HepG2 (cell line): ENCODE results near the gene ELAC1. TPM values are rescaled to one million over a fixed set of nuclear protein-coding genes. Genes with fewer than 3 reads are reported as not detected.

Source experiments
- AGO2 ChIP-seq: fragments of 200-400 bp; formaldehyde crosslinking; optimal IDR thresholded peaks from 2 replicates; pipeline ENCODE3; 2017; ENCODE audit warnings: mild to moderate bottlenecking, low read depth, low read length, moderate library complexity
- ATF7-NPFF ChIP-seq: sonication (generic); formaldehyde crosslinking; IDR thresholded peaks from 2 replicates; pipeline ENCODE4 v1.8.1; 2023; ENCODE audit warnings: mild to moderate bottlenecking, low read depth, missing genetic modification reagents, moderate library complexity
- DDIT3 ChIP-seq: sonication (generic); formaldehyde crosslinking; IDR thresholded peaks from 2 replicates; pipeline ENCODE4 v1.4.0; 2020; ENCODE audit warnings: mild to moderate bottlenecking, missing genetic modification reagents
- ELF3 ChIP-seq: IDR thresholded peaks from 2 replicates; pipeline ENCODE4 v1.6.1; 2016; ENCODE audit warnings: missing genetic modification reagents, missing compliant biosample characterization
- FOXC1 ChIP-seq: sonication (generic); formaldehyde crosslinking; IDR thresholded peaks from 2 replicates; pipeline ENCODE4 v1.8.0; 2022; ENCODE audit warnings: mild to moderate bottlenecking, missing genetic modification reagents, borderline replicate concordance
- FOXK2 ChIP-seq: fragments of 450-650 bp; IDR thresholded peaks from 2 replicates; pipeline ENCODE4 v1.6.1; 2016
- JUN ChIP-seq: sonication (generic); formaldehyde crosslinking; IDR thresholded peaks from 2 replicates; pipeline ENCODE4 v1.4.0; 2020; ENCODE audit warnings: mild to moderate bottlenecking, missing genetic modification reagents
- LCORL ChIP-seq, 2 experiments: fragments of 450-650 bp in 1 of 2; sonication (generic) in 1 of 2; formaldehyde crosslinking in 1 of 2; IDR thresholded peaks; 2 replicates each; pipeline versions ENCODE4 v1.5.0 to v1.6.1; 2017 to 2020; ENCODE audit warnings: antibody characterized with exemption in 1 of 2, missing genetic modification reagents in 1 of 2
- MIXL1 ChIP-seq: IDR thresholded peaks from 2 replicates; pipeline ENCODE4 v1.6.1; 2016
- NFYC ChIP-seq: IDR thresholded peaks from 2 replicates; pipeline ENCODE4 v1.6.1; 2016; ENCODE audit warnings: missing genetic modification reagents, missing compliant biosample characterization
- NR2F6 ChIP-seq, 2 experiments: IDR thresholded peaks; 2 replicates each; pipeline ENCODE4 v1.6.1; 2016; ENCODE audit warnings: antibody characterized with exemption in 1 of 2, mild to moderate bottlenecking in 1 of 2
- RFX5 ChIP-seq: IDR thresholded peaks from 2 replicates; pipeline ENCODE4 v1.6.1; 2011; ENCODE audit warnings: low read depth, low read length, improper control_type of control experiment
- SCMH1 ChIP-seq: sonication (generic); formaldehyde crosslinking; IDR thresholded peaks from 2 replicates; pipeline ENCODE4 v1.9.0; 2021; ENCODE audit warnings: missing genetic modification reagents, mild to moderate bottlenecking, borderline replicate concordance
- SMARCC2 ChIP-seq: fragments of 450-650 bp; IDR thresholded peaks from 2 replicates; pipeline ENCODE4 v1.6.1; 2017; ENCODE audit warnings: antibody characterized with exemption, mild to moderate bottlenecking
- TBX2 ChIP-seq: sonication (generic); formaldehyde crosslinking; IDR thresholded peaks from 2 replicates; pipeline ENCODE4 v1.5.0; 2020; ENCODE audit warnings: missing genetic modification reagents, mild to moderate bottlenecking, borderline replicate concordance
- TBX3 ChIP-seq: fragments of 450-650 bp; IDR thresholded peaks from 2 replicates; pipeline ENCODE4 v1.6.1; 2017; ENCODE audit warnings: antibody characterized with exemption, mild to moderate bottlenecking, inconsistent platforms, borderline replicate concordance
- ZNF207 ChIP-seq: fragments of 450-650 bp; IDR thresholded peaks from 2 replicates; pipeline ENCODE4 v1.6.1; 2016; ENCODE audit warnings: antibody characterized with exemption, borderline replicate concordance
- ZNF225 ChIP-seq: sonication (generic); formaldehyde crosslinking; IDR thresholded peaks from 2 replicates; pipeline ENCODE4 v1.4.0; 2020; ENCODE audit warnings: mild to moderate bottlenecking, missing genetic modification reagents
- ZNF557 ChIP-seq: sonication (generic); formaldehyde crosslinking; IDR thresholded peaks from 2 replicates; pipeline ENCODE4 v1.4.0; 2020; ENCODE audit warnings: missing genetic modification reagents
- ZNF567 ChIP-seq: sonication (generic); formaldehyde crosslinking; IDR thresholded peaks from 2 replicates; pipeline ENCODE4 v1.8.1; 2023; ENCODE audit warnings: mild to moderate bottlenecking, missing genetic modification reagents, borderline replicate concordance
- ZNF589 ChIP-seq: sonication (generic); formaldehyde crosslinking; conservative IDR thresholded peaks from 2 replicates; pipeline ENCODE4 v1.8.0; 2022; ENCODE audit warnings: mild to moderate bottlenecking, moderate library complexity, missing genetic modification reagents
- ZNF605 ChIP-seq: sonication (generic); formaldehyde crosslinking; IDR thresholded peaks from 2 replicates; pipeline ENCODE4 v1.8.0; 2022; ENCODE audit warnings: mild to moderate bottlenecking, missing genetic modification reagents
- ZNF784 ChIP-seq: sonication (generic); formaldehyde crosslinking; IDR thresholded peaks from 2 replicates; pipeline ENCODE4 v1.5.1; 2020; ENCODE audit warnings: missing genetic modification reagents, mild to moderate bottlenecking, borderline replicate concordance
- ZNF878 ChIP-seq: sonication (generic); formaldehyde crosslinking; IDR thresholded peaks from 2 replicates; pipeline ENCODE4 v1.8.1; 2023; ENCODE audit warnings: mild to moderate bottlenecking, missing genetic modification reagents, moderate library complexity
- ZSCAN5A ChIP-seq: sonication (generic); formaldehyde crosslinking; IDR thresholded peaks from 2 replicates; pipeline ENCODE4 v1.8.0; 2022; ENCODE audit warnings: mild to moderate bottlenecking, missing genetic modification reagents, borderline replicate concordance
- polyA plus RNA-seq, 8 experiments: library from polyadenylated mRNA; depleted of rRNA in 3 of 8; stranded (reverse) in 7 of 8; unstranded in 1 of 8; fragments of >200 nt; fragmentation: Illumina TruSeq in 4 of 8; extraction: Trizol in 4 of 8; gene quantifications; 2 replicates each; pipeline versions ENCODE4 v1.2.1 to v1.2.3, GENCODE V29; 2011 to 2016; ENCODE audit warnings: low read depth in 4 of 8, missing spikeins in 1 of 8, mixed read lengths in 1 of 8; ENCODE audit not compliant: insufficient read depth in 1 of 8
- total RNA-seq, 5 experiments: library from RNA; depleted of rRNA; stranded (reverse); fragments of >200 nt; fragmentation: Illumina TruSeq; extraction: Trizol; gene quantifications; 2 replicates each; pipeline ENCODE4 v1.2.3, GENCODE V29; 2016; ENCODE audit warnings: low read depth in 1 of 5
- TF ChIP-seq, protein P1 (sequence below), 2 experiments: fragments of 450-650 bp in 1 of 2; sonication (generic) in 1 of 2; formaldehyde crosslinking; IDR thresholded peaks; 2 replicates each; pipeline versions ENCODE4 v1.5.0 to v1.8.0; 2020 to 2022; ENCODE audit warnings: mild to moderate bottlenecking in 1 of 2, missing genetic modification reagents in 1 of 2
- TF ChIP-seq, protein P2 (sequence below): sonication (generic); formaldehyde crosslinking; IDR thresholded peaks from 2 replicates; pipeline ENCODE4 v1.8.1; 2023; ENCODE audit warnings: mild to moderate bottlenecking, missing genetic modification reagents, borderline replicate concordance

ELAC1 gene
- total and polyA plus RNA-seq, 2 of the 13 experiments (the other 11 are each of a cell fraction or from before 2014, with no cell fraction given): 1.9 to 3.6 TPM

GRCh38 chr18:50967714-50968661 lies at the start of gene ELAC1 (continued):
- TF ChIP-seq FOXC1 (no peak), ZNF589 (no peak), TBX3 (no peak), LCORL (IDR thresholded peaks at IDR 0.05) (no peak), LCORL (CRISPR knock-in tag; IDR thresholded peaks at IDR 0.05) (no peak), NFYC (CRISPR knock-in tag) (no peak), ZNF784 (CRISPR knock-in tag) (0 out of 2 replicates have a peak, but pooled peaks have one; percentile 50), ELF3 (CRISPR knock-in tag) (peak; percentile 74), SCMH1 (CRISPR knock-in tag) (no peak), AGO2 (peak; percentile 83), SMARCC2 (no peak), ZNF207 (no peak), ZNF557 (0 out of 2 replicates have a peak, but pooled peaks have one; percentile 44), NR2F6 (IDR thresholded peaks at IDR 0.05) (no peak), NR2F6 (CRISPR knock-in tag; IDR thresholded peaks at IDR 0.05) (no peak), FOXK2 (no peak), TBX2 (CRISPR knock-in tag) (peak; percentile 34; the same call in 1 of the 2 replicates), RFX5 (no peak), ZSCAN5A (CRISPR knock-in tag) (peak; percentile 79), ZNF567 (CRISPR knock-in tag) (no peak), JUN (CRISPR knock-in tag) (no peak), MIXL1 (CRISPR knock-in tag) (no peak), ZNF225 (no peak), ATF7-NPFF (CRISPR knock-in tag) (peak; percentile 78; the same call in 1 of the 2 replicates), ZNF605 (CRISPR knock-in tag) (0 out of 2 replicates have a peak, but pooled peaks have one; percentile 55), DDIT3 (CRISPR knock-in tag) (no peak), ZNF878 (CRISPR knock-in tag) (no peak; the same call in 1 of the 2 replicates)
- TF ChIP-seq, protein P1, sequence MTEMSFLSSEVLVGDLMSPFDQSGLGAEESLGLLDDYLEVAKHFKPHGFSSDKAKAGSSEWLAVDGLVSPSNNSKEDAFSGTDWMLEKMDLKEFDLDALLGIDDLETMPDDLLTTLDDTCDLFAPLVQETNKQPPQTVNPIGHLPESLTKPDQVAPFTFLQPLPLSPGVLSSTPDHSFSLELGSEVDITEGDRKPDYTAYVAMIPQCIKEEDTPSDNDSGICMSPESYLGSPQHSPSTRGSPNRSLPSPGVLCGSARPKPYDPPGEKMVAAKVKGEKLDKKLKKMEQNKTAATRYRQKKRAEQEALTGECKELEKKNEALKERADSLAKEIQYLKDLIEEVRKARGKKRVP (CRISPR knock-in tag; IDR thresholded peaks at IDR 0.05): no peak
- TF ChIP-seq, protein P2, sequence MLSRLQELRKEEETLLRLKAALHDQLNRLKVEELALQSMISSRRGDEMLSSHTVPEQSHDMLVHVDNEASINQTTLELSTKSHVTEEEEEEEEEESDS: peak; percentile 64; the same call in 1 of the 2 replicates
